GM13976 (cell line): ENCODE data around the gene JARID2.

Experiments
- DNase-seq: peaks from one replicate; pipeline ENCODE4 v3.0.0; 2012; ENCODE audit warnings: low spot score
- CTCF ChIP-seq: IDR thresholded peaks from 2 replicates; pipeline ENCODE4 v1.5.1; 2012; ENCODE audit warnings: borderline replicate concordance, mild to moderate bottlenecking; ENCODE audit not compliant: insufficient read depth; ENCODE audit errors: extremely low read depth, missing control alignments, control extremely low read depth
- in situ Hi-C: fragments of 300-500 bp; cut with MboI; formaldehyde crosslinking; loops from one replicate; pipeline ENCODE4 v1.12.0; 2022; ENCODE audit warnings: low sequenced_read_pairs, mixed read lengths, inconsistent platforms; ENCODE audit not compliant: unreplicated experiment

JARID2 gene

GRCh38 chr6:15252195-15252594 lies 6.3 kb downstream of the JARID2 start:
- in situ Hi-C loops, result loop anchor here (10.0 kb wide), 1 partner anchor 73 kb away; no protein-coding TSS in a partner anchor
- TF ChIP-seq CTCF, result no peak
- no peak for DNase-seq

- in situ Hi-C loops, result loop anchor here (10.0 kb wide), 1 partner anchor 71 kb away; no protein-coding TSS in a partner anchor
- no peak for TF ChIP-seq CTCF
- DNase-seq, result no peak
Measured at GRCh38 chr6:15253203-15254022, 7.5 kb downstream of the JARID2 start.

- no peak for DNase-seq
- in situ Hi-C loops, result loop anchor here (10.0 kb wide), 1 partner anchor 70 kb away; no protein-coding TSS in a partner anchor
- no peak for TF ChIP-seq CTCF
Measured at GRCh38 chr6:15254070-15254975, 8.5 kb downstream of the JARID2 start.

- TF ChIP-seq CTCF, result no peak
- in situ Hi-C loops, result loop anchor here (10.0 kb wide), 1 partner anchor 69 kb away; no protein-coding TSS in a partner anchor
- DNase-seq, result no peak
Measured at GRCh38 chr6:15255481-15255880, 9.6 kb downstream of the JARID2 start.

- no peak for TF ChIP-seq CTCF
- DNase-seq, result no peak
- in situ Hi-C loops, result loop anchor here (10.0 kb wide), 1 partner anchor 69 kb away; no protein-coding TSS in a partner anchor
Measured at GRCh38 chr6:15255909-15256395, 10.1 kb downstream of the JARID2 start.
